WI38 (cell line): ENCODE results near the gene NLGN1.

Experiments used
- H3K4me3 ChIP-seq: 2 replicates; pipeline ENCODE4 v1.5.1; 2011; ENCODE audit warnings: low read depth, mild to moderate bottlenecking, control low read depth, low read length
- CTCF ChIP-seq: IDR thresholded peaks from 2 replicates; pipeline ENCODE4 v1.5.1; 2012; ENCODE audit warnings: low read depth, mild to moderate bottlenecking, control low read depth, low read length

Gene NLGN1

DNA sequence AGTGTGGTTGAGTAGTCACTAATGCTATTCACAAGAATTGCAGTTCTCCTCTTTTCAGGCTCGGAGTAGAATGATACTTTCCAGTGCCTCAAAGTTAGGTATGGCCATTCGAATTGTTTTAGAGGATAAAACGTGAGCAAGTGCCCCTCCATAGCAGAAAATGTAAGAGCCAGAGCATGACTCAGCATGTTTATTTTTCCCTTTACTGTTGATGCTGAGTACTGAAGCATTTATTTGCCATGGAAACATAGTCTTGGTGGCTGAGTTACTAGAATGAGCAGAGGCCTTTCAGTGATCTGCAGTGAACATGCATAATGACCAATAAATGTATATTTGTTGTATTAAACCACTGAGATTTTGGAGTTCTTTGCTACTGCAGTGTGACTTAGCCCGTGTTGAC lies 540.6 kb downstream of the NLGN1 start:
- no peak for TF ChIP-seq CTCF
- H3K4me3 ChIP-seq, result no peak overlapping the region

- TF ChIP-seq CTCF, result no peak
Observed at GRCh38 chr3:173938616-173939015, 541.1 kb downstream of the NLGN1 start.

DNA sequence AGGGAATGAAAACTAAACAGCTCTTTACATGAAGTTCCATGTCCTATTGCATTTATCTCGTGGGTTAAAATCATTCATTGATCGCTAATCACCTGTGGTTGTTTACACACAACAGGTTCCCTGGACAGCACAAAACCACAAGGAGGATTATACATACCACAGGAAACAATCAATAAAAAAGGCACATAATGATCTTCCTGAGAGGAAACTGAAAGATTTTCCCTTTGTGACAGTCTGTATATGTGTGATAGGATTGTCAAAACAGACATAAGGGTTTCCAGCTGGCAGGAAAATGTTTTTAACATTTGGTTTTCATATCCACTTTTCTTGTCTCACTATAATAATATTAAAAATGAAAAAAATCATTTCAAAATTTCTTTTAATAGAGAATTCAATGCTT lies 541.8 kb downstream of the NLGN1 start:
- no peak overlapping the region for H3K4me3 ChIP-seq
- no peak for TF ChIP-seq CTCF

More at GRCh38 chr3:173938616-173939015, 541.1 kb downstream of the NLGN1 start:
- H3K4me3 ChIP-seq, result no peak overlapping the region

DNA sequence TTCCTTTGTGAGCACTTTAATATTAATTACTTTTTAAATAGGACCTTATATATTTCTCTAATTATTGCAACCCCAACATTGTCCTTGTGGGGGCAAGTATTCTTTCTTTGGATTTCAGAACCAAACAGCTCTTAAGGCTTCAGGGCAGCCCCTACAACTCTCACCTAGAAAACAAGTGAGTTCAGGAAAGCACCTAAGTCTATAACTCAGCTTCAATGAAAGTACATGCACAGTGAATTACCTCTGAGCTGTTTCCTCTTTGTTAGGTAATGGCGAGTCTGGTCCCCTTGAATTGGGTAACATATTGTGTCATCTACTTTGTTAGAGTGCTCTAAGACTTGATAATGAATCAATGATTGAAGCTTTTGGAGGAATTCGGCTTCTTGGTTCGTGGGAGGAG lies 545.7 kb downstream of the NLGN1 start:
- H3K4me3 ChIP-seq, result no peak overlapping the region
- no peak for TF ChIP-seq CTCF

DNA sequence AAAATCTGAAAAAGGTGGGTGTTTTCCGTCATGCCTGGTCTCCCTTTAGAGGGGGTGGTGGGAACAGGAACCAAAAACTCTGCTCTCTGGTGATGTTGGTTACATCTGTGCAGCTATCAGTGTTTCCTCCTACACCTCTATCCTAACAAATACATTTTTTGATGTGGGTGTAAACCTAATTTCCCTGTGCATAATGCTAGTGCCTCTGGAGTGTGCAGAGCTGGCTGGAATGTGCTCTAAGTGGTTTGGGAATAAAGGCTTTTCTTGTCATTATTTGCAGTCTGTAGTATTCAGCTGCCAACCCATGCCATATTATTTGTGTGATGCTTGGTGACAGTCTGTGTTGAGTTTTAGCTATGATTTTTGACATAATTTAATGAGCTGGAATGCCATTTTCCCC lies 547.6 kb downstream of the NLGN1 start:
- H3K4me3 ChIP-seq, result no peak overlapping the region
- TF ChIP-seq CTCF, result no peak

DNA sequence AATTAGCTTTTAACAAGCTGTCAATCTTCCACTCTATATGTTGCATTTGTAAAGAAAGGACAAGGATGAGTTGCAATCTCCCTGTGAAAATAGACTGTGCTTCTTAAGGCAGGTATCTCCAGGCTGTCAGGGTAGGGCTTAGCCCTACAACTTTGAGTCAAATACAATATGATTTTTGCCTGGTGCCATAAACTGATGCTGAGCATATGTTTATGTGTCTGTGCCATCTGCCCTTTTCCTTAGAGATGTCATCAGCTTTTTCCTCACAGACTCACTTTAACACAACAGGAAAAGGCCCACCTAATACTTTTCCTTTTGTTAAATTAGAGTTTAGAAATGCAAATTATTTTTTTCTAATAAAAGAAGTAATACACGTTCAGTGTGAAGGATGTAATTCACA lies 548.3 kb downstream of the NLGN1 start:
- TF ChIP-seq CTCF, result no peak
- H3K4me3 ChIP-seq, result no peak overlapping the region

GRCh38 chr3:173954647-173955046 lies 557.1 kb downstream of the NLGN1 start:
- no peak overlapping the region for H3K4me3 ChIP-seq
- TF ChIP-seq CTCF, result no peak
